Measurements from ENCODE around the gene ZNF442. TPM values are rescaled to one million over a fixed set of nuclear protein-coding genes. Genes with fewer than 3 reads are reported as not detected.

ZNF442 gene
- total and polyA plus RNA-seq, 2 experiments from 2014 or later: 1.2 to 3.6 TPM

GRCh38 chr19:12379732-12380443 is 14.4 kb upstream of the ZNF442 start (continued):
- TF ChIP-seq ZNF462 (CRISPR knock-in tag; IDR thresholded peaks at IDR 0.05): no peak
- TF ChIP-seq ZNF114 (CRISPR knock-in tag; IDR thresholded peaks at IDR 0.05): no peak
- no peak for TF ChIP-seq NANOG (IDR thresholded peaks at IDR 0.05; ENCODE audit: borderline replicate concordance)
- TF ChIP-seq EZH2phosphoT487 (IDR thresholded peaks at IDR 0.05; ENCODE audit: unreplicated experiment): no peak
- no peak for TF ChIP-seq CREB1 (CRISPR knock-in tag; IDR thresholded peaks at IDR 0.05; ENCODE audit: low read depth)
- no peak for TF ChIP-seq CTCF (conservative IDR thresholded peaks at IDR 0.05; ENCODE audit: low read depth in 2 of 2)
- no peak for TF ChIP-seq STAT1 (IDR thresholded peaks at IDR 0.05; ENCODE audit: unreplicated experiment)

DNA sequence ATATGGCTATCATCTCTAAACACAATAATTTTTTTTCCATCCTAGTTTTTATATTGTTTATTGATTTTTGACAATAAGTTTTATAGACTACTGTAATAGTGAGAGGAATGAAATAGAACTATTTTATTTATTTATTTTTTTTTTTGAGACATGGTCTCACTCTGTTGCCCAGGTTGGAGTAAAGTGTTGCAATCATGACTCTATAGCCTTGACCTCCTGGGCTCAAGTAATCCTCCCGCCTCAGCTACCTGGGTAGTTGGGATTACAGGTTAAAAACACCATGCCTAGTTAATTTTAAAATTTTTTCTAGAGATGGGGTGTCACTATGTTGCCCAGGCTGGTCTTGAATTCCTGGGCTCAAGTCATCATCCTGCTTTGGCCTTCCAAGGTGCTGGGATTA is 8.5 kb upstream of the ZNF442 start:
- Mint-ChIP-seq H3K4me1 (no peaks in the 10 kb centered on the region), H3K4me3 (no peak overlapping the region), H3K9me3 (peaks cover 91% of the 10 kb centered on the region), H3K27me3 (ENCODE audit: insufficient read depth, low read depth, poor library complexity) (peaks cover 2% of the 10 kb centered on the region), H3K27ac (no peak overlapping the region), H3K36me3 (ENCODE audit: low read depth) (peaks cover 30% of the 10 kb centered on the region)
- H2AFZ ChIP-seq: no peak overlapping the region
- no peaks in the 10 kb centered on the region for H3K36me3 ChIP-seq (ENCODE audit: insufficient read depth)
- TF ChIP-seq ZNF114 (CRISPR knock-in tag; IDR thresholded peaks at IDR 0.05) (no peak), POLR2AphosphoS5 (IDR thresholded peaks at IDR 0.05; ENCODE audit: low read depth) (no peak), CTCF (conservative IDR thresholded peaks at IDR 0.05; ENCODE audit: low read depth in 2 of 2) (no peak)
- H3K27ac ChIP-seq (ENCODE audit: low read depth): no peak overlapping the region
- H3F3A ChIP-seq (replicated peaks; ENCODE audit: low read depth): no peaks in the 10 kb centered on the region
- ATAC-seq (no peak), DNase-seq (ENCODE audit: low spot score) (no peak)
- no peak overlapping the region for H3K4me3 ChIP-seq
- no peaks in the 10 kb centered on the region for H4K20me1 ChIP-seq (replicated peaks; ENCODE audit: insufficient read depth)
- no peaks in the 10 kb centered on the region for H3K79me2 ChIP-seq (replicated peaks; ENCODE audit: insufficient read depth)
- H3K4me2 ChIP-seq: no peak overlapping the region
- no peaks in the 10 kb centered on the region for H3K4me1 ChIP-seq (ENCODE audit: insufficient read depth)
- H3K9me2 ChIP-seq (ENCODE audit: insufficient read depth): peaks cover 7% of the 10 kb centered on the region; the same call in 1 of the 2 replicates
- H3K27me3 ChIP-seq (ENCODE audit: insufficient read depth): no peaks in the 10 kb centered on the region
